Measurements from ENCODE around the gene CDKN2B. TPM values are rescaled to one million over a fixed set of nuclear protein-coding genes. Genes with fewer than 3 reads are reported as not detected.
"Not testable (repeated sequence)": the region's sequence is repeated elsewhere in the genome, so short reads cannot be mapped to it uniquely, and the experiment has no call there.

CDKN2B gene
- total RNA-seq, 1 donor from 2014 or later, result 252 TPM

- Mint-ChIP-seq H3K36me3 (ENCODE audit: low read depth) (peaks cover 33% of the 10 kb centered on the region), H3K9me3 (ENCODE audit: low read depth) (peaks cover 16% of the 10 kb centered on the region), H3K4me3 (ENCODE audit: unreplicated experiment) (no peak overlapping the region), H3K27ac (ENCODE audit: unreplicated experiment) (no peak overlapping the region), H3K4me1 (ENCODE audit: low read depth) (peaks cover 24% of the 10 kb centered on the region), H3K27me3 (ENCODE audit: low read depth) (peaks cover 83% of the 10 kb centered on the region)
- no peak for TF ChIP-seq CTCF (IDR thresholded peaks at IDR 0.05)
- DNase-seq (ENCODE audit: low spot score), result no peak
These were observed 42.8 kb downstream of the CDKN2B start for GRCh38 chr9:21966140-21966851.

- TF ChIP-seq CTCF (IDR thresholded peaks at IDR 0.05), result peak; percentile 77
- peaks cover 82% of the 10 kb centered on the region for H3K27me3 Mint-ChIP-seq (ENCODE audit: low read depth)
- H3K36me3 Mint-ChIP-seq (ENCODE audit: low read depth), result peaks cover 29% of the 10 kb centered on the region
- DNase-seq (ENCODE audit: low spot score), result no peak
- peak overlapping the region; percentile 45 for H3K27ac Mint-ChIP-seq (ENCODE audit: unreplicated experiment)
- H3K4me3 Mint-ChIP-seq (ENCODE audit: unreplicated experiment), result peak overlapping the region; percentile 65
- peaks cover 21% of the 10 kb centered on the region for H3K4me1 Mint-ChIP-seq (ENCODE audit: low read depth)
- H3K9me3 Mint-ChIP-seq (ENCODE audit: low read depth), result peaks cover 16% of the 10 kb centered on the region
These were observed 43.6 kb downstream of the CDKN2B start for GRCh38 chr9:21965401-21965951.

GRCh38 chr9:21964925-21965385 is 44.1 kb downstream of the CDKN2B start:
- Mint-ChIP-seq H3K27me3 (ENCODE audit: low read depth) (peaks cover 80% of the 10 kb centered on the region), H3K4me3 (ENCODE audit: unreplicated experiment) (peak overlapping the region; percentile 65), H3K27ac (ENCODE audit: unreplicated experiment) (peak overlapping the region; percentile 45), H3K9me3 (ENCODE audit: low read depth) (peaks cover 16% of the 10 kb centered on the region), H3K36me3 (ENCODE audit: low read depth) (peaks cover 25% of the 10 kb centered on the region), H3K4me1 (ENCODE audit: low read depth) (peaks cover 21% of the 10 kb centered on the region)
- no peak for DNase-seq (ENCODE audit: low spot score)
- no peak for TF ChIP-seq CTCF (IDR thresholded peaks at IDR 0.05)

- H3K4me3 Mint-ChIP-seq (ENCODE audit: unreplicated experiment), result no peak overlapping the region
- H3K27ac Mint-ChIP-seq (ENCODE audit: unreplicated experiment), result no peak overlapping the region
- no peak for DNase-seq (ENCODE audit: low spot score)
- TF ChIP-seq CTCF (IDR thresholded peaks at IDR 0.05), result no peak
- peaks cover 11% of the 10 kb centered on the region for H3K36me3 Mint-ChIP-seq (ENCODE audit: low read depth)
- peaks cover 16% of the 10 kb centered on the region for H3K9me3 Mint-ChIP-seq (ENCODE audit: low read depth)
- peaks cover 53% of the 10 kb centered on the region for H3K27me3 Mint-ChIP-seq (ENCODE audit: low read depth)
- peaks cover 11% of the 10 kb centered on the region for H3K4me1 Mint-ChIP-seq (ENCODE audit: low read depth)
These were observed 47.5 kb downstream of the CDKN2B start for GRCh38 chr9:21961569-21961968.

- peaks cover 16% of the 10 kb centered on the region for H3K9me3 Mint-ChIP-seq (ENCODE audit: low read depth)
These were observed 49.8 kb downstream of the CDKN2B start for GRCh38 chr9:21959268-21959667.

More at GRCh38 chr9:21959268-21959667, 49.8 kb downstream of the CDKN2B start:
- Mint-ChIP-seq H3K36me3 (ENCODE audit: low read depth) (peaks cover 11% of the 10 kb centered on the region), H3K27me3 (ENCODE audit: low read depth) (peaks cover 47% of the 10 kb centered on the region)
- not testable (repeated sequence) for H3K4me1 Mint-ChIP-seq (ENCODE audit: low read depth); DNase-seq (ENCODE audit: low spot score); H3K4me3 Mint-ChIP-seq (ENCODE audit: unreplicated experiment); H3K27ac Mint-ChIP-seq (ENCODE audit: unreplicated experiment)
